HG03139 (cell line): ENCODE measurements around the gene RER1.
"Not testable (repeated sequence)": the region's sequence is repeated elsewhere in the genome, so short reads cannot be mapped to it uniquely, and the experiment has no call there.

ENCODE experiments used
- ATAC-seq: cut with Tn5 transposase; IDR thresholded peaks from one replicate; pipeline ENCODE4 v1.9.1; 2021; ENCODE audit not compliant: unreplicated experiment

Gene RER1

GRCh38 chr1:2422523-2422922 is 30.9 kb downstream of the RER1 start:
- ATAC-seq = no peak

GRCh38 chr1:2425892-2426291 is 34.3 kb downstream of the RER1 start:
- ATAC-seq = no peak

GRCh38 chr1:2426540-2426939 is 34.9 kb downstream of the RER1 start:
- ATAC-seq = no peak

GRCh38 chr1:2427051-2427450 is 35.4 kb downstream of the RER1 start:
- no peak for ATAC-seq

GRCh38 chr1:2427976-2428375 is 36.3 kb downstream of the RER1 start:
- no peak for ATAC-seq

- ATAC-seq = no peak
Measured at GRCh38 chr1:2428490-2428889, 36.8 kb downstream of the RER1 start.

GRCh38 chr1:2429780-2430591 is 38.3 kb downstream of the RER1 start:
- no peak for ATAC-seq

GRCh38 chr1:2430592-2430973 is 38.9 kb downstream of the RER1 start:
- no peak for ATAC-seq

- no peak for ATAC-seq
Measured at GRCh38 chr1:2431103-2431502, 39.5 kb downstream of the RER1 start.

- no peak for ATAC-seq
Measured at GRCh38 chr1:2431518-2431917, 39.9 kb downstream of the RER1 start.

GRCh38 chr1:2432441-2432844 is 40.8 kb downstream of the RER1 start:
- no peak for ATAC-seq

- no peak for ATAC-seq
Measured at GRCh38 chr1:2433196-2433595, 41.6 kb downstream of the RER1 start.

- ATAC-seq = no peak
Measured at GRCh38 chr1:2433936-2434655, 42.5 kb downstream of the RER1 start.

GRCh38 chr1:2435091-2435490 is 43.5 kb downstream of the RER1 start:
- no peak for ATAC-seq

GRCh38 chr1:2435746-2436355 is 44.2 kb downstream of the RER1 start:
- ATAC-seq = no peak

GRCh38 chr1:2436876-2437275 is 45.2 kb downstream of the RER1 start:
- ATAC-seq = no peak

GRCh38 chr1:2437617-2438016 is 46.0 kb downstream of the RER1 start:
- ATAC-seq = no peak

- no peak for ATAC-seq
Measured at GRCh38 chr1:2438038-2438437, 46.4 kb downstream of the RER1 start.

- ATAC-seq = no peak
Measured at GRCh38 chr1:2438641-2439040, 47.0 kb downstream of the RER1 start.

GRCh38 chr1:2439369-2439768 is 47.7 kb downstream of the RER1 start:
- ATAC-seq = no peak

GRCh38 chr1:2440346-2440745 is 48.7 kb downstream of the RER1 start:
- not testable (repeated sequence) for ATAC-seq

- ATAC-seq = no peak
Measured at GRCh38 chr1:2441746-2442145, 50.1 kb downstream of the RER1 start.
